GM21717 (cell line): ENCODE measurements around the gene MYO3B.
A peak's percentile ranks its signal among the peaks of the same experiment; 100 is the strongest.
"Not testable (repeated sequence)": the region's sequence is repeated elsewhere in the genome, so short reads cannot be mapped to it uniquely, and the experiment has no call there.

Experiments
- ATAC-seq: cut with Tn5 transposase; IDR thresholded peaks from one replicate; pipeline ENCODE4 v1.9.1; 2021; ENCODE audit warnings: mild to moderate bottlenecking, moderate library complexity; ENCODE audit not compliant: unreplicated experiment

Gene MYO3B

DNA sequence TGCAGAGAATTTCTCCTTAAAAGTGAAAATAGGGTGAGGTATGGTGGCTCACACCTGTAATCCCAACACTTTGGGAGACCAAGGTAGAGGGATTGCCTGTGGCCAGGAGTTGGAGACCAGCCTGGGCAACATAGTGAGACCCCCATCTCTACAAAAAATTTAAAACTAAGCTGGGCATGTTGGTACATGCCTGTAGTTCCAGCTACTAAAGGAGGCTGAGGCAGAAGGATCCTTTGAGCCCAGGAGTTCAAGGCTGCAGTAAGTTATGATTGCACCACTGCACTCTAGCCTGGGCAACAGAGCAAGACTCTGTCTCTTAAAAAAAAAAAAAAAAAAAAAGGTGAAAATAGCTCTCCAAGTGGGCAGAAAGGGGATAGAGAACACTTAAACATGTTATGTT is 496.3 kb downstream of the MYO3B start:
- not testable (repeated sequence) for ATAC-seq

GRCh38 chr2:170675701-170676100 is 497.8 kb downstream of the MYO3B start:
- ATAC-seq, result no peak

DNA sequence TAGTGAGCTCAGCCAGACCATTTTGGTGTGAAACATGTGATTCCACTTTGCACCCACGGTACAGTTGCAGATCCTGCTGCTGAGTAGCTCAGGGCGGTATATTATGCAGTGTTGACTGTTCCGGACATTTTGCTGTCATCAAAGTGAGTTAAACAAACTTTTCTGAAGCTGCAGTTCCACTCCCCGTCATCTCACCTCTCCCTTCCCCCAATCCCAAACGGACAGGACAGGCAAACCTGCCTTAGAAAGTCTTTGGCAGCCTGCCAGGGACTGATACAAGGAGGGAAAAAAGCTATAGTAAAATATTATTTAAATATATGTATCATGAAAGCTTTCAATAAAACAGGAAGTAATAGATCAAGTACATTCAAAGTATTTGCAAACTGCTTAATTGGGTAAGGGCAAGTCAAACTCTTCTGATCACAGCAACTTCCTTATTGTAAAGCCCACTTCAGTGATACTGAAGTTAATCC is 501.7 kb downstream of the MYO3B start:
- no peak for ATAC-seq

DNA sequence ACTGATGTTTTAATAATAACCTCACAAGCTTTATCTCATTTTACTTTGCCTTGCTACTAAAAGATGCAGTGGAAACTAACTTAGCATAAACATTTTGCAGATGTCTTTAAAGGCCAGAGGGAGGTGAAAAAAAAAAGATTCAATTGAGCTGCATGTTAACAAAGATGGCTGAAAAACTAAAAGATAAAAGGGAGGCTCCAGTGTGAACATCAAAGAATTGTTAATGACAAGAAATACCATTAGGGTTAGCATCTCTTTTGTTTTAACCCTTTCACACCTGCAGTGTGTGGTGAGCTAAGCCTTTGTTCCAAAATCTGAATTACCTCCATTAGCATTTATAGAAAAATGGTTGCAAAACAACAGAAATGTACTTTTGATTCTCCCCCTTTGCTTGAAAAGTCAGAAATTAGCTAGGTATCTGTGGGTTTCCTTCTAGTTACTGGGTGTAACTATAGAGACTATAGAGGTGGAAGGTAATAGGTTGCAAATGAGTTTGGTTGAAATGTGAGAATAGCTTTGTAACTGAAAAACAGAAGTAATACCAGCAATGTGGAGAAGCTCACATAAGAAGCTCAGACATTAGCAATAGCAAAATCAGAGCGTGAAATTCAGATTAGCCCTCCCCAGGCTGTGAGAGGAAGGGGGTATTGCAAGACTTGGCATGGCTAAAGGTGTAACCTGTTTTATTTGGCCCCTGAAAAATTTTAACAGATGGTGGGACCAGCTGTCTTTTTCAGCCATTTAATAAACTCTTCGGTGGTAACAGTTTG is 502.4 kb downstream of the MYO3B start:
- peak; percentile 95 for ATAC-seq

- ATAC-seq, result no peak
Measured at GRCh38 chr2:170681311-170681710, 503.4 kb downstream of the MYO3B start.

GRCh38 chr2:170685591-170685990 is 507.6 kb downstream of the MYO3B start:
- no peak for ATAC-seq

- no peak for ATAC-seq
Measured at GRCh38 chr2:170689481-170689880, 511.5 kb downstream of the MYO3B start.

DNA sequence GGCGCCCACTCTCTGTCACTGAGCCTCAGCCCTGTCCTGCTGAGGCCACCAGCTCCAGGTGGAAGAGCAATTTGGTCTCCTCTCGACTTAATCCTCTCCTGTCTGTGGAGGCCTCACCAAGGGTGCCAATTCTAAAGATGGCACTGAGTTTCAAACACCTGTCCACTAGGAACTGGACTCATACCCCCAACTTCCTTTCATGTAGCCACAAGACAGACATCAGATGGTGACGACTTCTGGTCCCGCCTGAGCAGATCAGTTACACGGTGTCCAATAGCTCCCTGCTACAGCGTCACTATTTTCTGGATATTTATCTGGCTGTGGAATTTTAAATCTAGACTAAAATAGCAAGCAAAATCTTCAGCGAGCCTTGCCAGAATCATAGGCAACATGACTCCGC is 512.7 kb downstream of the MYO3B start:
- ATAC-seq, result no peak

- ATAC-seq, result no peak
Measured at GRCh38 chr2:170694316-170694715, 516.4 kb downstream of the MYO3B start.

DNA sequence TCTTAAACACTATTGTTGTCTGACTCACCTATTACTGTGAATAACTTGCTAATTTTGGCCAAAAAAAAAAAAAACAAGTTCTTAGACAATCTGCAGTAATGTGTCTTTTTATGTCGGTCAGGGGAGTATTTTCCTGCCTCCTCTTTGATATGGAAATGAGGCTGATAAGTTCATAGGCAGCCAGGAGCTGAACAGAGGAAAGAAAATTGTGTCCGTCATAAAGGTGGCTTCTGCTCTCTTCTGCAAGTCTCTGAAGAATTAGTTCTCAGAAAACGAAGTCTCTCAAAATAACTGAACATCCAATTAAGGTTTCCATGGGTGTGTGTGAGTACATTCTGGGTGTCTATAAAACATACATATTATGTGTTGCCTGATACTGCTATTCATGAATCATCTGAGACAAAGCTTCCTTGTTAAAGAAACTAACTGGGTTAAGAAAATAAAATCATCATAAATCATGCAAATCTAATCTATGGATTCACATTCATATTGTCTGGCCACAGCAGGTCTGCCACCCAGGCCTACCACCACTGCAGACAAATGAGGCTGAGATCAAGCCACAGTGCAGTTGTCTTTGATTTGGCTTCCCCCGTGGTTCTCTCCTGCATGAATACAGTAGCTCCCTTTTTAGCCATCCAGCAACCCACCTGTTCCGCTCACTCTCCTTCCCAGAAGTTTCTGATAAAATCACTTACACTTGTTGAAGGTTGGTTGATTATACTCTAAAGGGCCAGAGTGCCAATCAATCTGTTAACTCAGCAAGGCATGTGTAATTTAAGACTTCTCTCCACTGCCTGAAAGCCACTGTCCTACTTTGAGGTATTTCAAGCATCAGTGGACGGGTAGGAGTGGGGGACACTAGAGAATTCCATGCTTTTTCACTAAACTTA is 517.8 kb downstream of the MYO3B start:
- ATAC-seq, result no peak

DNA sequence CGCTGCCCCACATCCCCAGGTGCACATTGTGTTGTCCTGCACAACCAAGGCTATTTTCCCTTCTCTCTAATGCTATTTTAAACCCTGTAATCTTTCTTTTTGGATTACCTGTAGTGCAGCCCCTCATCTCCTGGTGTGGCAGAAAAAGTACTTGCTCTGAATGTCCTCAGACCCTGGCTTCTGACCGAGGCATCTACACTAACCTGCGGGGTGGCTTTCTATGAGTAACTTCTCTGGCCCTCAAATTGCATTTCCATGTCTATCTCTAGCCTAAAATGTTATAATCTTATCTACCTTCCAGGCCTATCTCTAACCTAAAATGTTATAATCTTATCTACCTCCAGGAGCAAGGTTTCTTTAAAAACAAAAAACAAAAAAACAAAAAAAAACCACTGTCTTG is 519.0 kb downstream of the MYO3B start:
- ATAC-seq, result no peak

GRCh38 chr2:170701011-170701410 is 523.1 kb downstream of the MYO3B start:
- no peak for ATAC-seq

GRCh38 chr2:170703776-170704476 is 526.0 kb downstream of the MYO3B start:
- ATAC-seq, result no peak
